Measurements from ENCODE around the gene ZFHX3. TPM values are rescaled to one million over a fixed set of nuclear protein-coding genes. Genes with fewer than 3 reads are reported as not detected.

ZFHX3 gene
- total and polyA plus RNA-seq, 2 donors (not counting 1 experiment from before 2014, with no cell fraction given) = 0.54 to 6.6 TPM

DNA sequence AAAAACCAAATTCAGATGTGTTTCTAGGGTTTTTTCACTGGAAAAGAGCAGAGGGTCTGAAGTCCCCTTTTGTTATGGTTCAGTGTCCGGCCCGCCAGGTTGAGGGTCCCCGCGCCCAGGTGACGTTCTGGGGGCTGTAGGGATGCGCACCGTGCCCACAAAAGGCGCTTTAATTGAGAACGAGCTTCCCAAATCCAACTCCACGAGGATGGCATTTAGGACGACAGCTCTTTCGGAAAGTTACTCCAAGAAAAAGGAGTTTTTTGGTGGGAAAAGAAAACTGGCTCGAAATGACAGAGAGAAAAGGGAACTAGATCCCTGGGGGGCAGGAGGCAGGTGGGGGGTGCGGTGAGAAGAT lies 15.9 kb upstream of the ZFHX3 start:
- H3K27me3 ChIP-seq (replicated peaks in 1 of 4; ENCODE audit: control extremely low read depth in 1 of 4, control insufficient read depth in 3 of 4, insufficient read depth in 4 of 4, low read length in 3 of 4) = peaks cover 6 to 67% (median 57%) of the 10 kb centered on the region in 4 experiments
- no peak overlapping the region for H2AFZ ChIP-seq (ENCODE audit: insufficient read depth, low read depth, low read length, poor library complexity, severe bottlenecking)
- TF ChIP-seq EZH2 (IDR thresholded peaks at IDR 0.05; ENCODE audit: borderline replicate concordance, insufficient read depth, low read depth, low read length, poor library complexity, severe bottlenecking) = no peak
- TF ChIP-seq, protein P1, sequence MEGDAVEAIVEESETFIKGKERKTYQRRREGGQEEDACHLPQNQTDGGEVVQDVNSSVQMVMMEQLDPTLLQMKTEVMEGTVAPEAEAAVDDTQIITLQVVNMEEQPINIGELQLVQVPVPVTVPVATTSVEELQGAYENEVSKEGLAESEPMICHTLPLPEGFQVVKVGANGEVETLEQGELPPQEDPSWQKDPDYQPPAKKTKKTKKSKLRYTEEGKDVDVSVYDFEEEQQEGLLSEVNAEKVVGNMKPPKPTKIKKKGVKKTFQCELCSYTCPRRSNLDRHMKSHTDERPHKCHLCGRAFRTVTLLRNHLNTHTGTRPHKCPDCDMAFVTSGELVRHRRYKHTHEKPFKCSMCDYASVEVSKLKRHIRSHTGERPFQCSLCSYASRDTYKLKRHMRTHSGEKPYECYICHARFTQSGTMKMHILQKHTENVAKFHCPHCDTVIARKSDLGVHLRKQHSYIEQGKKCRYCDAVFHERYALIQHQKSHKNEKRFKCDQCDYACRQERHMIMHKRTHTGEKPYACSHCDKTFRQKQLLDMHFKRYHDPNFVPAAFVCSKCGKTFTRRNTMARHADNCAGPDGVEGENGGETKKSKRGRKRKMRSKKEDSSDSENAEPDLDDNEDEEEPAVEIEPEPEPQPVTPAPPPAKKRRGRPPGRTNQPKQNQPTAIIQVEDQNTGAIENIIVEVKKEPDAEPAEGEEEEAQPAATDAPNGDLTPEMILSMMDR (IDR thresholded peaks at IDR 0.05) = no peak
- intact Hi-C loops (cut with micrococcal nuclease) = no loop called here
- H3K79me2 ChIP-seq (ENCODE audit: control insufficient read depth, insufficient read depth, low read length) = no peaks in the 10 kb centered on the region
- H3K4me3 ChIP-seq (ENCODE audit: control extremely low read depth in 1 of 5, extremely low read depth in 1 of 5, insufficient read depth in 1 of 5, low read depth in 2 of 5, low read length in 4 of 5) = no peak overlapping the region
- Mint-ChIP-seq H3K9me3 (ENCODE audit: insufficient read depth) (no peaks in the 10 kb centered on the region), H3K27ac (no peak overlapping the region), H3K27me3 (peaks cover 65% of the 10 kb centered on the region), H3K4me1 (peaks cover 35% of the 10 kb centered on the region), H3K4me3 (peak overlapping the region; percentile 37)
- peaks cover 48 to 52% of the 10 kb centered on the region in 2 donors for H3K4me1 ChIP-seq (ENCODE audit: control insufficient read depth in 2 of 2, insufficient read depth in 2 of 2, low read length in 2 of 2)
- no peak for ATAC-seq (ENCODE audit: low read depth)
- ChIA-PET POLR2A (interaction anchor here (0.7 kb wide), 1 partner anchor 399 kb away, joined by 8 read pairs; no protein-coding TSS in a partner anchor), CTCF (no interaction called here)
- H3K27ac ChIP-seq (ENCODE audit: low read length in 2 of 2) = no peak overlapping the region
- 6% methylated on average over 11 of the region's 14 CpGs for WGBS (ENCODE audit: insufficient coverage)
- peaks cover 0 to 13% (median 0%) of the 10 kb centered on the region in 3 donors for H3K9me3 ChIP-seq (ENCODE audit: control extremely low read depth in 1 of 3, control insufficient read depth in 2 of 3, insufficient read depth in 1 of 3, low read length in 2 of 3)
- H3K4me2 ChIP-seq (replicated peaks; ENCODE audit: low read depth, low read length, poor library complexity, severe bottlenecking) = peak overlapping the region; percentile 55
- no peaks in the 10 kb centered on the region for H3K36me3 ChIP-seq (replicated peaks in 1 of 2; ENCODE audit: control extremely low read depth in 1 of 2, control insufficient read depth in 1 of 2, extremely low read depth in 1 of 2, insufficient read depth in 2 of 2, low read length in 1 of 2)
- no peak overlapping the region for H3K9ac ChIP-seq (ENCODE audit: low read length)
- no peak for DNase-seq
- H4K20me1 ChIP-seq (ENCODE audit: control insufficient read depth, insufficient read depth, low read length, poor library complexity, severe bottlenecking) = no peaks in the 10 kb centered on the region

Data from B cell (primary cell).